Endothelial cell (in vitro differentiated cells): ENCODE results near the gene CCDC141. TPM values are rescaled to one million over a fixed set of nuclear protein-coding genes. Genes with fewer than 3 reads are reported as not detected.

ENCODE experiments used
- DNase-seq: peaks from one replicate; pipeline ENCODE4 v3.0.0; 2021; ENCODE audit warnings: low spot score
- H3K27ac Mint-ChIP-seq: one replicate; pipeline ENCODE4 v1.8.0; 2021; ENCODE audit warnings: mixed read lengths, inconsistent platforms; ENCODE audit not compliant: unreplicated experiment
- H3K27me3 Mint-ChIP-seq: one replicate; pipeline ENCODE4 v1.8.0; 2021; ENCODE audit warnings: mild to moderate bottlenecking, moderate library complexity, mixed read lengths, inconsistent platforms; ENCODE audit not compliant: unreplicated experiment
- H3K36me3 Mint-ChIP-seq: one replicate; pipeline ENCODE4 v1.8.0; 2021; ENCODE audit warnings: mild to moderate bottlenecking, low read depth, mixed read lengths, inconsistent platforms; ENCODE audit not compliant: unreplicated experiment
- H3K4me1 Mint-ChIP-seq: one replicate; pipeline ENCODE4 v1.8.0; 2021; ENCODE audit warnings: mild to moderate bottlenecking, mixed read lengths, inconsistent platforms; ENCODE audit not compliant: unreplicated experiment
- H3K4me3 Mint-ChIP-seq: one replicate; pipeline ENCODE4 v1.8.0; 2021; ENCODE audit warnings: mild to moderate bottlenecking, mixed read lengths, inconsistent platforms; ENCODE audit not compliant: unreplicated experiment
- H3K9me3 Mint-ChIP-seq: one replicate; pipeline ENCODE4 v1.8.0; 2021; ENCODE audit warnings: mixed read lengths, inconsistent platforms; ENCODE audit not compliant: unreplicated experiment
- total RNA-seq: library from RNA; stranded (reverse); fragmentation: NEBNext Ultra II Directional; extraction: Animal tissue kit (Norgen Biotek cat#: 25700); gene quantifications from one replicate; pipeline ENCODE4 v1.2.1, GENCODE V29; 2021; ENCODE audit not compliant: unreplicated experiment
- TF ChIP-seq, protein P1 (sequence below): fragments of 200-600 bp; sonication (generic); IDR thresholded peaks from one replicate; pipeline ENCODE4 v1.5.0; 2021; ENCODE audit warnings: antibody characterized with exemption; ENCODE audit not compliant: unreplicated experiment

The CCDC141 gene
- total RNA-seq, 1 donor from 2014 or later = 0.67 TPM

DNA sequence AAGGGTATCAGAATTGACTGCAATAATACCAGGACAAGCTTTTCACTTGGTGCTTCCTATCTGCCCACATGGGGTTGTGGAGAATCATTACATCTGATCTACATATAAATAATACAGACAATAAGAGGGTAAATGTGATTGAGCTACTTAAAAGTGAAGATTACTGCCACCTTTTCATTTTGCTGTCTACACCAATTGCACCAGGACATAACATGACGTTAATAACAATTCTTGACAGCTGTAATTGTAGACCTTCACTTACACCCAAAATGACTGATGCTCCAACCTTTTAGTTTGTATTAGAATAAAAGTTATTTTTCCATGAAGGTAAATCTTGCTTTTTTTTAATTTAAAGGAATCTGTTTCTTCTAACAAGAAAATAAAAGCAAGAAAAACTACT, 206.2 kb downstream of the CCDC141 start:
- Mint-ChIP-seq H3K4me1 (peaks cover 3% of the 10 kb centered on the region), H3K9me3 (no peaks in the 10 kb centered on the region), H3K27me3 (no peaks in the 10 kb centered on the region), H3K36me3 (no peaks in the 10 kb centered on the region), H3K4me3 (no peak overlapping the region), H3K27ac (no peak overlapping the region)
- DNase-seq = no peak
- TF ChIP-seq, protein P1, sequence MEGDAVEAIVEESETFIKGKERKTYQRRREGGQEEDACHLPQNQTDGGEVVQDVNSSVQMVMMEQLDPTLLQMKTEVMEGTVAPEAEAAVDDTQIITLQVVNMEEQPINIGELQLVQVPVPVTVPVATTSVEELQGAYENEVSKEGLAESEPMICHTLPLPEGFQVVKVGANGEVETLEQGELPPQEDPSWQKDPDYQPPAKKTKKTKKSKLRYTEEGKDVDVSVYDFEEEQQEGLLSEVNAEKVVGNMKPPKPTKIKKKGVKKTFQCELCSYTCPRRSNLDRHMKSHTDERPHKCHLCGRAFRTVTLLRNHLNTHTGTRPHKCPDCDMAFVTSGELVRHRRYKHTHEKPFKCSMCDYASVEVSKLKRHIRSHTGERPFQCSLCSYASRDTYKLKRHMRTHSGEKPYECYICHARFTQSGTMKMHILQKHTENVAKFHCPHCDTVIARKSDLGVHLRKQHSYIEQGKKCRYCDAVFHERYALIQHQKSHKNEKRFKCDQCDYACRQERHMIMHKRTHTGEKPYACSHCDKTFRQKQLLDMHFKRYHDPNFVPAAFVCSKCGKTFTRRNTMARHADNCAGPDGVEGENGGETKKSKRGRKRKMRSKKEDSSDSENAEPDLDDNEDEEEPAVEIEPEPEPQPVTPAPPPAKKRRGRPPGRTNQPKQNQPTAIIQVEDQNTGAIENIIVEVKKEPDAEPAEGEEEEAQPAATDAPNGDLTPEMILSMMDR = no peak

DNA sequence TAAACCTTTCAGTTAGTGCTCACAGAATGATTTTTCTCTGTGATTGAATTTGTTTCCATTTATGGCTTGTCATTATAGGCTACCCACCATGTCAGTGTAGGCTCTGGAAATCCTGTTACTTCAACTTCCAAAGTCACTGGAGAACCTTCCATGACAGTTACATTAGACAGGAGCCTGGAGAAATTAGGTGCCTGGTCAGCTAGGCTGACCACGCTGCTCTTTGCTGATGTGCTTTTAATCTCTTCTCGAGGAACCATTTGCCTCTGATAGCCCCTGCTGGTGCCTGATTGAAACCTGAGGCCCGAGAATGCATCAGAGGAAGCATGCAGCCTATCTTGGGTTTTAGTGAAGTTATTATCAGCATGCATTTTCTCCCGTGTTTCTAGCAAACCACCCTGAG, 213.1 kb downstream of the CCDC141 start:
- Mint-ChIP-seq H3K9me3 (no peaks in the 10 kb centered on the region), H3K4me1 (no peaks in the 10 kb centered on the region), H3K27me3 (no peaks in the 10 kb centered on the region), H3K27ac (no peak overlapping the region), H3K36me3 (no peaks in the 10 kb centered on the region), H3K4me3 (no peak overlapping the region)
- TF ChIP-seq, protein P1 = no peak
- no peak for DNase-seq

DNA sequence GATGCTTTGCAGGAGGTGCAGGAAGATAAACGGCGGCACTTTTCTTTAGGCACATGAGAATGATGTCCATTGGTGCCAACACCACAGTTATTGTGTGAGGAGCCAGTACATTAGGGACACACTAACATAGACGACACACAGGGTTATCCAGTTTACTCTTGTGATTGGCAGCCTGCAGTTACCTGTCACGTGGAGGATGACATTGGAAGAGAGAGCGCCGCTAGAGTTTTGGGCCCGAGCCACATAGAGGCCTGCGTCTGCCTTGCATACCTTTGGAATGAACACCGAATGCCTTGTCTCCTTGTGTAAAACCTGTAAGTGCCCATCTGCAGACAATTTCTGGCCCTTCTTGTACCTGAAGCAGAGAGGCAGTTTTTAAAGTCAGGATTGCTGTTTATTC, 215.9 kb downstream of the CCDC141 start:
- H3K36me3 Mint-ChIP-seq = no peaks in the 10 kb centered on the region
- H3K9me3 Mint-ChIP-seq = no peaks in the 10 kb centered on the region
- H3K4me3 Mint-ChIP-seq = no peak overlapping the region
- no peak overlapping the region for H3K27ac Mint-ChIP-seq
- TF ChIP-seq, protein P1 = no peak
- peaks cover 14% of the 10 kb centered on the region for H3K4me1 Mint-ChIP-seq
- DNase-seq = no peak
- no peaks in the 10 kb centered on the region for H3K27me3 Mint-ChIP-seq

DNA sequence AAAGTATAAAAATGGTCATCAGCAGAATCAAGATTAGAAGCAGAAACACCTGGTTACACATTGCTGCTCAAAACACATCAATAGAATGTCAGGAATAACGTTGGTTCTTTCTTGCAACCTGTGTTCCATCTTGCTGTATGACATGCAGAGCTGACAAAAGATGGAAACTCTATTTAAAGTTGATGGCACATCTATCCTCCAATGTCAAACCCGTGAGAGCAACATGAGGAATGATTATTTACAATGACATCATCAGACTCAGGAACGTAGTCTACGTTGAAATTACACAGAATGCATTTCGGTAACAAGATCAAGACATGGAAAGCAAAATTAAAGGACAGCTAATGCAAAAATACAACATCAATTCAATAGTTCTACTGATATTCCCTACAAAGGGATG, 216.6 kb downstream of the CCDC141 start:
- DNase-seq = no peak
- peaks cover 16% of the 10 kb centered on the region for H3K4me1 Mint-ChIP-seq
- H3K27ac Mint-ChIP-seq = no peak overlapping the region
- no peaks in the 10 kb centered on the region for H3K27me3 Mint-ChIP-seq
- no peak overlapping the region for H3K4me3 Mint-ChIP-seq
- no peaks in the 10 kb centered on the region for H3K9me3 Mint-ChIP-seq
- TF ChIP-seq, protein P1 = no peak
- no peaks in the 10 kb centered on the region for H3K36me3 Mint-ChIP-seq

DNA sequence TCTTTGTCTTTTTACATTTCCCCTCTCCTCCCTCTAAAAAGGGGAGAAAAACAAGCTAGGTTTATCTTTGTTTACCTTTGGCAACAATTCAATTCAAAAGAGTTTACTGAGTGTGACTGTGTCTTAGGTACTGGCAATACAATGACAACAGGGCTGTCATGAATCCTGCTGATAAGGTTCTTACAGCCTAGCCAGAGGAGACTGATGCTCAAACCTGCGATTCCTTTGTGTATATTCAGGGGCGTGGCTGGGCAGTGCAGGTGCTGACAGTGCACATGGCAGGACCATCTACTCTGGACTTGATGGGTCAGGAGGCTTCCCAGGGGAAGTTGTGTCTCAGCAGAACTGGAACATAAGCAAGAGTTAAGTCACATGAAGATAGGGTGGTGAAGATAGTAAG, 219.5 kb downstream of the CCDC141 start:
- TF ChIP-seq, protein P1 = no peak
- no peak for DNase-seq
- Mint-ChIP-seq H3K4me3 (no peak overlapping the region), H3K36me3 (no peaks in the 10 kb centered on the region), H3K27me3 (no peaks in the 10 kb centered on the region), H3K9me3 (no peaks in the 10 kb centered on the region), H3K27ac (no peak overlapping the region), H3K4me1 (peaks cover 16% of the 10 kb centered on the region)
